Kidney capillary endothelial cell (primary cell): ENCODE data around the gene BCL2.
A peak's percentile ranks its signal among the peaks of the same experiment; 100 is the strongest.

ENCODE experiments used
- DNase-seq: peaks from one replicate; pipeline ENCODE4 v3.0.0-alpha.2; 2018; ENCODE audit warnings: low spot score

Gene BCL2

GRCh38 chr18:63140038-63140450, 179.5 kb downstream of the BCL2 start:
- DNase-seq, result no peak

DNA sequence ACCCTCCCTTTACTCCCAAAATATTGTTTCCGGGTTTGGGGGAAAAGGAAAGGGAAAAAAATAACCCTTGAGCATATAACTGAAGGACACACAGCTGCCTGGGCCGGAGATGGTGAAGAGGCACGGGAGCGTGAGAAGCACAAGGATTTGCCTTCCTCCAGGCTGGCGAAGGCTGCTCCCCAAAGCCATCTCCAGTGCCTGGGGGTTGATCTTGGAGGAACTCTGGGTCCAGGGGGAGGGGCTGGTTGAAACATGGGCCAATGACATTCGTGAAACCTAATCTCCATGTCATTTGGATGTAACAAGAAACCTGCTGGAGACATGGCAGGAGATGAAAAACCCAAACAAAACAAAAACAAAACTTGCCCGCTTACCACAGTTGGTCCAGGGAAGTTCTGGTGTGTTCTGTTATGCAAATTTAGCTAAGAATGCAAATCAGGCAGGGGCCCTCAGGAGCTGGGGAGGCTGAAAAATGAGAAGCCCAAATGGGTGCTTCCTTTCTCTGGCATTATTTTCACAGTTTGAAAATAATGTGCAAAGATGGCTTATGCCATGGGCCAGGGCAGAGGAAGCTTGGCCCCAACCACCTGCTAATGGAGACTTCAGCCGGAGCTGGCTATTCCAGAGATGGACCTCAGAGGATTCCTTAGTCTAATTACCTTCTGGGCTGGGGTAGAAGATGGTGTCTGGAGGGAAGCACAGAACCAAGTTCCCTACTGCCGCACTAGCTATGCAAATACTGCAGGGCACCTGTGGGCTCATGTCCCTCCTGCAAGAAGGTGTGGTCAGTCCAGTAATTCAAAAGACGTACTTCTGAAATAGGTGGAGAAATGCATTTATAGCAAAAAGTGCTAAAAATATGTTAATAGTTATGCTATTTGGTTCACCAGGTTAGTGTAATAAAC, 180.9 kb downstream of the BCL2 start:
- no peak for DNase-seq

DNA sequence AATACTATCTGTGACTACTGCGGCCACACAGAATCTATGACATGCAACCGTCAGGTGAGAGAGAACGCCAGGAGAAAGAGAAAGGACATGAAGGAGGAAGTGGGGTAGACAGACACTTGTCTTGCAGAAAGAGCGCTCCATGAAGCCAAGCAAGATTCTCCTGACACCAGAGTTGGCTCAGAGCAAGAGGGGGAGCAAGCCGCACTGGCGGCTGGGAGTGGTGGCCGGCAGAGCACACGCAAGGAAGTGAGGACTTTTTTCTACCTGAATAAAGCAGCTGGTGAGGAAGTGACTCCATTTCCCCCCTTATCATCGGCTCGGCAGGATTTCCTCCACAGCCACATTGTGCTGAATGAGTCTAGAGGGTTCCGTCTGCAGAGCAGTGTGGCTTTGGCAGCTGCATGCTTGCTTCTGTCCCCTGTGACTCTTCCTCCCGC, 181.6 kb downstream of the BCL2 start:
- DNase-seq, result peak; percentile 96

- no peak for DNase-seq
These were observed 184.5 kb downstream of the BCL2 start for GRCh38 chr18:63135101-63135500.

DNA sequence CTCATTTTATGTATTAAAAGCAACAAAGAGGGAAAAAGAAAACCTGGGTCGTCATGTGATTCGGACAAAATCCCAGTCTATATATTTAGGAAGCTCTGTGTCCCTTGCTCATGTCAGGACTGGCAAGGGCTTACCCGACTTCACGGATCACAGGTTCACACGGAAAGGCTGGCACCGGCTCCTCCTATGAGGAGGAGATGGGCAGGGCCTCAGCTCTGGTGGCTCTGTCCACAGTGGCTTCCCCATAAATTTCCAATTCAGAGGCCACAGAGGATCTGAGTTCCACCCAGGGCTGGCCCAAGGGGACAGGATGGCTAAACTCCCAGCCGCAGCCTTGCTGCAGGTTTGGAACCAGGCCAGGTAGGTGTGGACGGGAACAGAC, 186.8 kb downstream of the BCL2 start:
- no peak for DNase-seq

GRCh38 chr18:63131959-63132818, 187.4 kb downstream of the BCL2 start:
- DNase-seq, result no peak

GRCh38 chr18:63131106-63131958, 188.2 kb downstream of the BCL2 start:
- peak; percentile 42 for DNase-seq

- no peak for DNase-seq
These were observed 189.4 kb downstream of the BCL2 start for GRCh38 chr18:63130176-63130575.

DNA sequence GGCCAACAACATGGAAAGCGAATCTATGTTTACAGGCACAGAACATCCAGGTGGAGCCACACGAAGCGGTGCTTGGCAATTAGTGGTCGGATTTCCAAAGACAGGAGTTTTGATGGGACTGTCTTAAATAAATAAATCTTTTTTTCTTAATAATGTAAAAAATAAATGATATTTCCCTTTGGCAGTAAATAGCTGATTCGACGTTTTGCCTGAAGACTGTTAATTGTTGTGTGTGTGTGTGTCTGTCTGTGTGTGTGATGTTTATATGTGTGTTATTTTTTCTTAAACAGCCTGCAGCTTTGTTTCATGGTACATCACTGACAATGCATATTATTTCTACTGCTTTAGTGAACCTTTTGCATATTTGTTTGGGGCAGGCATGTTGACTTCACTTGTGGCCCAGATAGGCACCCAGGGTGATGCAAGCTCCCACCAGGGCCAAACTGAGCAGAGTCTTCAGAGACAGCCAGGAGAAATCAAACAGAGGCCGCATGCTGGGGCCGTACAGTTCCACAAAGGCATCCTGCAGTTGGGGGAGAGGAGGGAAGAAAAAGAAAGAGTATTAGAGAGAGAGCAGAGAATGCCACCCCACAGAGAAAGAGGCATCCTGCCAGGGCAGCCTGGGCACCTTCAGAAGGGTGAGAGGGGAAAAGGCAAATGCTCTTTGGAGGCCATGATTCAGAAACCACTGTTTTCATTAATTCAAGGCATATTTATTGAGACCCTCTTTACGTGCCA, 191.2 kb downstream of the BCL2 start:
- DNase-seq, result no peak

DNA sequence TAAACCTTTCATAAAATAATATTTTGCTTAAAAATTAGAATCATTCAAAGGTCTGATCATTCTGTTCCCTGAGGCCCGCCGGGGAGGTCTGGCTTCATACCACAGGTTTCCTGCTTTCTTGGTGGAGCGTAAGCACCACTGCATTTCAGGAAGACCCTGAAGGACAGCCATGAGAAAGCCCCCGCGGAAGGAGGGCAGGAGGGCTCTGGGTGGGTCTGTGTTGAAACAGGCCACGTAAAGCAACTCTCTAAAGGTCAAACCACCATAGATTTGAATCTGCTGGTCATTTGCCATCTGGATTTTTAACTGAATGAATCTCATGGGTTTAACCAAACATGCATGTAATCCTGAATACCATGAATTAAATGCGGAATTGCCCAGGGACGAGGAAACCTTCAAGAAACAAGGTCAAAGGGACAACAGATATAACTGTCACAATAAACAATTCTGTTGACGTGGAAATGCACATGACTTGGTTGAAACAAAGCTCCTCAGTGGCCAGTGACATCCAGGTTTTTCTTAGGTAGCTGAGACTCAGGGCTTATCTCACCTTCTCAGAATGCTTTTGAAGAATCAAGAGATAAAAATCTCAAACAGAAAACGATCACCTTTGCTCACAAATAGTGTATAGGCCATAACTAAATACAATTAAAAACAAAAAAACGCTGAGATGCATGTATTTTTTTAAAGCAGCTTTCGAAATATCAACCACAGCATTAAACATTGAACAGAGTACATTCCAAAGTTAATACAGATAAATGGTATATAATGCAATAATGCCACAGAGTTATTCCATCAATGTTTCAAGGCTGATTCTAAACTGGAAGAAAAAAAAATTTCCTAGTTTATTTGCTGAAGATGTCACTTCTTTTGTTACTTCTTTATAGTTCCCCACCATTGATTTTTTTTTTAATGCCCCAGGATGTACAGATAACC, 193.2 kb downstream of the BCL2 start:
- DNase-seq, result no peak

DNA sequence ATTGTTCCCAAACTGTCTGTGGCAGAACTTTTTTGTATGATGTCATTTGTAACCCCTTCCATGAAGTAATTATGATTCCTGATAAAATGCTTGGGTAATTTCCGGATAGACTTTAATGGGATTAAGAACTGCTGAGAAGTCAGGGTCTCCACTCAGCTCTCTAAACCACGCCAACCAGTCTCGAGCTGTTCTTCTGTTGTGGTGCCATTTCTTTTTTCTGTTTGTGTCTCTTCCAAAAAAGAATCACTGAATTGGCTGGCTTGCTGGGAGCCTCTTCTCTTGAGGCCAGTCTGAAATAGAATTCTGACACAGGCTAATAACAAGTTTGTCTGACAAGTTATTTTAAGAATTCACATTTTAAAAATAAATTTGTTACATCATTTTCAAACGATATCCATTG, 198.9 kb downstream of the BCL2 start:
- no peak for DNase-seq

DNA sequence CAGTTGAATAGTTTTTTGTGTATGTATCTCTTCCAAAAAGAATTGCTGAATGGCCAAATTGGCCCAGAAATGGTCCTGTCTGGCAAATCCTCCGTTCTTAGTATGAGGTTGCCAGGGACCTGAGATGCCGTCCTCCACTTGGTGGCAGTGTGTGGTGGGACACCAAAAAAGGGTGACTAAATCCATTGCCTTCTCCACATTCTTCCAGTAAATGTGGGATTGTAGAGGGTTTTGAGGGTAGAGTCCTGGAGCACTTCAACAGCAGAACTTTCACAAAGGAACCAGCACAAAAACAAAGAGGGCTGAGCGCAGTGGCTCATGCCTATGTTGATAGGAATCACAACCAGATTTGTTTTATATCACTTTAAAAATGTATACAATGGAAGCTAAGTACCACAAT, 199.9 kb downstream of the BCL2 start:
- DNase-seq, result no peak

GRCh38 chr18:63113899-63114565, 205.5 kb downstream of the BCL2 start:
- no peak for DNase-seq

- DNase-seq, result no peak
These were observed 206.9 kb downstream of the BCL2 start for GRCh38 chr18:63112706-63113105.

GRCh38 chr18:63111671-63112402, 207.7 kb downstream of the BCL2 start:
- DNase-seq, result peak; percentile 92

- no peak for DNase-seq
These were observed 209.8 kb downstream of the BCL2 start for GRCh38 chr18:63109802-63110201.

- DNase-seq, result no peak
These were observed 210.5 kb downstream of the BCL2 start for GRCh38 chr18:63109022-63109421.

DNA sequence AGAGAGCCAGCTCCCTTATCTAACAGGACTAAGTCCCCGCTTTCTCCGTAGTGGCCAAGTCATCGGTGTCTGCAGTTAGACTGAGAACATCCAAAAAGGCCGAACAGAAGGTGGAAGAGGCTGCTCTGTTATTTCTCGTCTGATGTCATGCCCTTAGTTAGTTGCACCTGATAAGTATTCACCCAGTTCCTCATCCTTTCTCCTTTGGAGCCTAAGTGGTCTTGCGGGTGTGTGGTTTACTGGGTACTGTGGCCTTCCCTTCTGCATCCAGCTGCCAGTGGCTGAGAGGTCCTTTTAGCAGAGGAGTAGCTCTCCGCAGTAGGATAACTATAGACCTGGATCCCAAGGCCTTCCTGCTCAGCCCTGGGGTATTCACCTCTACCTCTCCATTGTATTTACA, 211.6 kb downstream of the BCL2 start:
- DNase-seq, result no peak
